ENCODE data around the gene RPP25L. TPM values are rescaled to one million over a fixed set of nuclear protein-coding genes. Genes with fewer than 3 reads are reported as not detected.

RPP25L gene
- total and polyA plus RNA-seq, 2 of the 4 experiments (the other 2 are of a cell fraction): 20.4 to 26.3 TPM

GRCh38 chr9:34566972-34567371 lies 44.9 kb downstream of the RPP25L start:
- H2AFZ ChIP-seq (replicated peaks; ENCODE audit: low read length, poor library complexity): no peak overlapping the region
- no peak for TF ChIP-seq RFX5 (IDR thresholded peaks at IDR 0.05; ENCODE audit: low read depth, low read length)
- TF ChIP-seq POLR2A (IDR thresholded peaks at IDR 0.05; ENCODE audit: low read depth, low read length): no peak
- TF ChIP-seq RCOR1 (IDR thresholded peaks at IDR 0.05; ENCODE audit: insufficient replicate concordance, low read length): no peak
- no peak for TF ChIP-seq BHLHE40 (IDR thresholded peaks at IDR 0.05; ENCODE audit: low read depth, low read length)
- no peak for TF ChIP-seq RAD21 (IDR thresholded peaks at IDR 0.05; ENCODE audit: low read length)
- no peak for TF ChIP-seq CHD1 (IDR thresholded peaks at IDR 0.05; ENCODE audit: low read depth, low read length)
- TF ChIP-seq SMC3 (IDR thresholded peaks at IDR 0.05; ENCODE audit: low read depth, low read length): no peak
- TF ChIP-seq CTCF (conservative IDR thresholded peaks at IDR 0.05; ENCODE audit: low read depth, low read length): no peak
- TF ChIP-seq FOS (IDR thresholded peaks at IDR 0.05; ENCODE audit: low read depth, low read length): no peak
- H3K4me1 ChIP-seq (ENCODE audit: control insufficient read depth, insufficient read depth, low read length): no peaks in the 10 kb centered on the region
- H2BK120ac ChIP-seq (ENCODE audit: low read depth, low read length): no peak overlapping the region
- POLR2A ChIA-PET (ENCODE audit: unreplicated experiment): no interaction called here
- no peak overlapping the region for H3K4ac ChIP-seq (ENCODE audit: low read depth, low read length)
- no peak overlapping the region for H2BK5ac ChIP-seq (ENCODE audit: low read depth, low read length, poor library complexity, severe bottlenecking)
- H3K9me3 ChIP-seq (ENCODE audit: control insufficient read depth, insufficient read depth, low read length): peaks cover 2% of the 10 kb centered on the region; the same call in 1 of the 2 replicates
- H3K36me3 ChIP-seq (ENCODE audit: control insufficient read depth, insufficient read depth, low read length): no peaks in the 10 kb centered on the region
- DNase-seq: no peak
- H4K5ac ChIP-seq (ENCODE audit: low read depth, low read length): no peak overlapping the region
- no peak overlapping the region for H2BK20ac ChIP-seq (ENCODE audit: low read depth, low read length)
- dilution Hi-C loops (cut with HindIII; ENCODE audit: low sequenced_read_pairs, unreplicated experiment): no loop called here
- no peak overlapping the region for H3K56ac ChIP-seq (ENCODE audit: extremely low read depth, insufficient read depth, low read length)
- intact Hi-C loops (cut with micrococcal nuclease): no loop called here
- no peak overlapping the region for H2AK9ac ChIP-seq (replicated peaks; ENCODE audit: low read depth, low read length, poor library complexity)
- 10% methylated on average over 2 of the region's 6 CpGs; no CpG with 5 or more reads in 1 of the 2 experiments for WGBS, 2 experiments (ENCODE audit: extremely low coverage in 2 of 2, insufficient read length in 1 of 2)
- peaks cover 82% of the 10 kb centered on the region for H3K27me3 ChIP-seq (ENCODE audit: control insufficient read depth, insufficient read depth, low read length)
- no peak overlapping the region for H3K14ac ChIP-seq (replicated peaks; ENCODE audit: low read depth, low read length)
- no peak overlapping the region for H3K4me2 ChIP-seq (ENCODE audit: low read depth, low read length)
- no peak overlapping the region for H3K4me3 ChIP-seq (ENCODE audit: insufficient read depth, low read depth, low read length)
- H3K23ac ChIP-seq (ENCODE audit: low read depth, low read length): no peak overlapping the region
- H3K79me1 ChIP-seq (ENCODE audit: low read depth in 1 of 2, low read length in 2 of 2): no peaks in the 10 kb centered on the region
- H3K9me1 ChIP-seq (ENCODE audit: insufficient read depth, low read length): no peaks in the 10 kb centered on the region
- no peak overlapping the region for H4K91ac ChIP-seq (ENCODE audit: insufficient read depth, low read depth, low read length)
- H2BK15ac ChIP-seq (ENCODE audit: low read depth, low read length): no peak overlapping the region
- H3K18ac ChIP-seq (ENCODE audit: low read depth, low read length): no peak overlapping the region
- in situ Hi-C loops (cut with MboI; ENCODE audit: low sequenced_read_pairs): no loop called here
- no TSS peak for BruUV-seq (replicated peaks)
- H3K9ac ChIP-seq (ENCODE audit: low read depth, low read length): no peak overlapping the region
- CTCF ChIA-PET: interaction anchor here (0.9 kb wide), 1 partner anchor 24 kb away, joined by 3 read pairs; no protein-coding TSS in a partner anchor
- ATAC-seq (ENCODE audit: low read depth): no peak
- H2AK5ac ChIP-seq (ENCODE audit: low read depth, low read length): no peak overlapping the region
- no peak overlapping the region for H3K27ac ChIP-seq (ENCODE audit: insufficient read depth, low read length)
- no peak overlapping the region for H4K8ac ChIP-seq (ENCODE audit: low read depth in 2 of 2, low read length in 2 of 2)
- no peaks in the 10 kb centered on the region for H4K20me1 ChIP-seq (ENCODE audit: insufficient read depth, low read length)

Measured in IMR-90 (cell line).